Testis (tissue), 2 donors: ENCODE measurements around the gene NAV1.

Experiments
- CTCF ChIP-seq, 3 experiments: fragments of 450-650 bp in 2 of 3; fragments of 200-600 bp in 1 of 3; sonication (generic) in 1 of 3; IDR thresholded peaks; one replicate each; pipeline ENCODE4 v1.5.1; 2016 to 2019; ENCODE audit warnings: antibody characterized with exemption in 3 of 3, mild to moderate bottlenecking in 2 of 3, moderate library complexity in 1 of 3
- POLR2A ChIP-seq: fragments of 450-650 bp; IDR thresholded peaks from one replicate; pipeline ENCODE4 v1.6.1; 2017; ENCODE audit warnings: antibody characterized with exemption, mild to moderate bottlenecking, moderate library complexity

- TF ChIP-seq POLR2A (no peak), CTCF (IDR thresholded peaks at IDR 0.05) (no peak)
Observed at GRCh38 chr1:201573923-201574322, 35.0 kb downstream of the NAV1 start.
